ENCODE results near the gene PDGFC.
A peak's percentile ranks its signal among the peaks of the same experiment; 100 is the strongest.

PDGFC gene

DNA sequence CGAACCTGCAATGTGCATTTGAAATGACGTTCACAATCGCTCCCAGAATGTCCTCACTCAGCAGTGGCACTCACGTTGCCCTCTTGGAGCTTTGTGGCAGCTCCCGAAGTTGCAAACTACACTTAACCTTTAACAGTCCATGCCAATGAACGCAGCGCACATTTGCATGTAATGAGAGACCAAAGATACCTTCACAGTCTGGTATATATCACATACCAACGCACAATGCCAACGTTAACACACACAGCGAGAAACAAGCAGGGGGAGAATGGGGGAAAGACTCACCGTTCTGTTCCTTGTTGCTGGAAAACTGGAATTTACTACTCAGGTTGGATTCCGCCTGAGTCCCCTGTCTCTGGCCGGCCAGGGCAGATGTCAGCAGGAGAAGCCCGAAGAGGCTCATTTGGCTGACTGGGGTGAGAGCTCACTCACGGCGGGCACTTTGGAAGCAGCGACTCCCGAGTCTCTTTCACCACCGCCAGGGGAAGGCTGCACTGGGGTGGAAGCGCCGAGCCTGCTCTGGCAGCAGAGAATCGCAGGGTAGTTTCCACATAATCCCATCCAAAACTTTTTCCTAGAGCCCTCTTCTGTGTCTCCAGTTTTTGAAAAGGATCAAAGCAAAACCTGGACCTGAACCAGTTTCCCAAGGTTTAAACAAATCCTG is 966 bp downstream of the PDGFC start:
- ATAC-seq (ENCODE audit: low read depth): peak; percentile 67
- peak overlapping the region; percentile 78 for H3K27ac ChIP-seq (ENCODE audit: poor library complexity, severe bottlenecking)
- H3K9me3 ChIP-seq (ENCODE audit: severe bottlenecking): no peaks in the 10 kb centered on the region
- TF ChIP-seq, protein P1, sequence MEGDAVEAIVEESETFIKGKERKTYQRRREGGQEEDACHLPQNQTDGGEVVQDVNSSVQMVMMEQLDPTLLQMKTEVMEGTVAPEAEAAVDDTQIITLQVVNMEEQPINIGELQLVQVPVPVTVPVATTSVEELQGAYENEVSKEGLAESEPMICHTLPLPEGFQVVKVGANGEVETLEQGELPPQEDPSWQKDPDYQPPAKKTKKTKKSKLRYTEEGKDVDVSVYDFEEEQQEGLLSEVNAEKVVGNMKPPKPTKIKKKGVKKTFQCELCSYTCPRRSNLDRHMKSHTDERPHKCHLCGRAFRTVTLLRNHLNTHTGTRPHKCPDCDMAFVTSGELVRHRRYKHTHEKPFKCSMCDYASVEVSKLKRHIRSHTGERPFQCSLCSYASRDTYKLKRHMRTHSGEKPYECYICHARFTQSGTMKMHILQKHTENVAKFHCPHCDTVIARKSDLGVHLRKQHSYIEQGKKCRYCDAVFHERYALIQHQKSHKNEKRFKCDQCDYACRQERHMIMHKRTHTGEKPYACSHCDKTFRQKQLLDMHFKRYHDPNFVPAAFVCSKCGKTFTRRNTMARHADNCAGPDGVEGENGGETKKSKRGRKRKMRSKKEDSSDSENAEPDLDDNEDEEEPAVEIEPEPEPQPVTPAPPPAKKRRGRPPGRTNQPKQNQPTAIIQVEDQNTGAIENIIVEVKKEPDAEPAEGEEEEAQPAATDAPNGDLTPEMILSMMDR (IDR thresholded peaks at IDR 0.05; ENCODE audit: poor library complexity, severe bottlenecking): no peak
- peak overlapping the region; percentile 51 for H3K4me3 ChIP-seq (ENCODE audit: severe bottlenecking)
- peaks cover 8% of the 10 kb centered on the region; the same call in 1 of the 2 replicates for H3K36me3 ChIP-seq (ENCODE audit: low read depth)
- H3K4me1 ChIP-seq (ENCODE audit: insufficient read depth, poor library complexity, severe bottlenecking): peaks cover 17% of the 10 kb centered on the region
- H3K27me3 ChIP-seq (ENCODE audit: insufficient read depth, poor library complexity, severe bottlenecking): no peaks in the 10 kb centered on the region
- DNase-seq (ENCODE audit: low spot score): peak; percentile 71

- Histone ChIP-seq H3K9me3 (ENCODE audit: severe bottlenecking) (no peaks in the 10 kb centered on the region), H3K27ac (ENCODE audit: poor library complexity, severe bottlenecking) (peak overlapping the region; percentile 78), H3K27me3 (ENCODE audit: insufficient read depth, poor library complexity, severe bottlenecking) (no peaks in the 10 kb centered on the region), H3K36me3 (ENCODE audit: low read depth) (peaks cover 15% of the 10 kb centered on the region), H3K4me1 (ENCODE audit: insufficient read depth, poor library complexity, severe bottlenecking) (peaks cover 17% of the 10 kb centered on the region), H3K4me3 (ENCODE audit: severe bottlenecking) (peak overlapping the region; percentile 51)
- TF ChIP-seq, protein P1 (IDR thresholded peaks at IDR 0.05; ENCODE audit: poor library complexity, severe bottlenecking): no peak
- no peak for DNase-seq (ENCODE audit: low spot score)
- no peak for ATAC-seq (ENCODE audit: low read depth)
These were observed 1.7 kb downstream of the PDGFC start for GRCh38 chr4:156969911-156970310.

GRCh38 chr4:156969101-156969500 is 2.5 kb downstream of the PDGFC start:
- H3K4me3 ChIP-seq (ENCODE audit: severe bottlenecking): peak overlapping the region; percentile 51
- TF ChIP-seq, protein P1 (IDR thresholded peaks at IDR 0.05; ENCODE audit: poor library complexity, severe bottlenecking): no peak
- ATAC-seq (ENCODE audit: low read depth): no peak
- H3K4me1 ChIP-seq (ENCODE audit: insufficient read depth, poor library complexity, severe bottlenecking): peaks cover 17% of the 10 kb centered on the region
- no peak for DNase-seq (ENCODE audit: low spot score)
- H3K27ac ChIP-seq (ENCODE audit: poor library complexity, severe bottlenecking): peak overlapping the region; percentile 78
- peaks cover 21% of the 10 kb centered on the region for H3K36me3 ChIP-seq (ENCODE audit: low read depth)
- no peaks in the 10 kb centered on the region for H3K9me3 ChIP-seq (ENCODE audit: severe bottlenecking)
- no peaks in the 10 kb centered on the region for H3K27me3 ChIP-seq (ENCODE audit: insufficient read depth, poor library complexity, severe bottlenecking)

DNA sequence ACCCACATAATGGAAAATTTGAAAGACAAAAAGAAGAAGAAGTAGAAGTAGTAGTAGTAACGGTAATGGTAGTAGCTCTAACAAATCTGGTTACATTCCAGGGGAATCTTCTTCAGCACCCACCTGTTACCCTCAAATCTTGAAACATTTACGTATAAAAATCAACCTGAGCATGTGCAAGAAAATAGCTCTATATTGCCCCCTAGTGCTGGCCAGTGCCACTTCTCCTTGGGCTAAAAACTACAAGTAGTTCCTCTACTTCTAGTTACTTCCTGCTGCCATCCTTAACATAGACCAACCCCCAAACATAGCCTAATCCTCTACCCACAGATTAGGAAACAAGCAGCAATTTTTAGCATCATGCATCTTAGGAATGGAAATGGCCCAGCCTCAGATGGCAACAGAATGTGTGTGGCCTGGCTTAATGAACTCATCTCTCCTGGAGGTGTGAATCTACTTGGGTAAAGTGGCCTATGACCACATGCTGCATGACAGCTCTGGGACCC is 3.1 kb downstream of the PDGFC start:
- H3K36me3 ChIP-seq (ENCODE audit: low read depth): peaks cover 22% of the 10 kb centered on the region
- no peak overlapping the region for H3K4me3 ChIP-seq (ENCODE audit: severe bottlenecking)
- ATAC-seq (ENCODE audit: low read depth): peak; percentile 44; the same call in 2 of the 3 replicates
- no peak for DNase-seq (ENCODE audit: low spot score)
- no peaks in the 10 kb centered on the region for H3K27me3 ChIP-seq (ENCODE audit: insufficient read depth, poor library complexity, severe bottlenecking)
- no peaks in the 10 kb centered on the region for H3K9me3 ChIP-seq (ENCODE audit: severe bottlenecking)
- H3K4me1 ChIP-seq (ENCODE audit: insufficient read depth, poor library complexity, severe bottlenecking): peaks cover 17% of the 10 kb centered on the region
- H3K27ac ChIP-seq (ENCODE audit: poor library complexity, severe bottlenecking): peak overlapping the region; percentile 78
- TF ChIP-seq, protein P1 (IDR thresholded peaks at IDR 0.05; ENCODE audit: poor library complexity, severe bottlenecking): peak; percentile 92

GRCh38 chr4:156966836-156967235 is 4.8 kb downstream of the PDGFC start:
- Histone ChIP-seq H3K9me3 (ENCODE audit: severe bottlenecking) (no peaks in the 10 kb centered on the region), H3K27me3 (ENCODE audit: insufficient read depth, poor library complexity, severe bottlenecking) (no peaks in the 10 kb centered on the region), H3K27ac (ENCODE audit: poor library complexity, severe bottlenecking) (no peak overlapping the region), H3K4me1 (ENCODE audit: insufficient read depth, poor library complexity, severe bottlenecking) (peaks cover 23% of the 10 kb centered on the region), H3K36me3 (ENCODE audit: low read depth) (peaks cover 22% of the 10 kb centered on the region), H3K4me3 (ENCODE audit: severe bottlenecking) (no peak overlapping the region)
- DNase-seq (ENCODE audit: low spot score) (no peak), ATAC-seq (ENCODE audit: low read depth) (no peak)
- TF ChIP-seq, protein P1 (IDR thresholded peaks at IDR 0.05; ENCODE audit: poor library complexity, severe bottlenecking): no peak
